ENCODE measurements around the gene GNG3.

DNA sequence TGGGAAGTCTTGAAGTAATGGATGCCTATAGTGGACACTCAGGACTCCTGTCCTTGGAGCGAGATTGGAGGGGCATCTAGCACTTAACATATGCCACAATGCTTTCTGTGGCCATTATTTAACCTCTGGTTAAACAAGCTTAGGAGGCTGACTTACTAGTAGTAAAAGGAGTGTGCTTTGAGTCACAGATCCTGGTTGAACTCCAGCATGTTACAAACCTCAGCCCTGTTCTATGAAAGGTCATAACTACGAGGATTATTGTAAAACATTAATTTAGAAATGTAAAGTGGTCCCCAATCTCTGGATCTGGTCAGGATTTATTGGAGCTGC lies 34.3 kb upstream of the GNG3 start:
- TF ChIP-seq ZNF274 (IDR thresholded peaks at IDR 0.05; ENCODE audit: low read depth, low read length) (no peak), EZH2phosphoT487 (IDR thresholded peaks at IDR 0.05; ENCODE audit: borderline replicate concordance) (no peak), FOSL1 (IDR thresholded peaks at IDR 0.05; ENCODE audit: low read depth) (no peak), SP1 (IDR thresholded peaks at IDR 0.05; ENCODE audit: low read depth) (no peak), EGR1 (IDR thresholded peaks at IDR 0.05; ENCODE audit: low read depth) (no peak), POLR2AphosphoS5 (IDR thresholded peaks at IDR 0.05; ENCODE audit: low read depth, low read length) (no peak), POLR2A (IDR thresholded peaks at IDR 0.05; ENCODE audit: borderline replicate concordance, extremely low read depth, insufficient read depth, insufficient read length) (no peak)
- TF ChIP-seq, protein P1, sequence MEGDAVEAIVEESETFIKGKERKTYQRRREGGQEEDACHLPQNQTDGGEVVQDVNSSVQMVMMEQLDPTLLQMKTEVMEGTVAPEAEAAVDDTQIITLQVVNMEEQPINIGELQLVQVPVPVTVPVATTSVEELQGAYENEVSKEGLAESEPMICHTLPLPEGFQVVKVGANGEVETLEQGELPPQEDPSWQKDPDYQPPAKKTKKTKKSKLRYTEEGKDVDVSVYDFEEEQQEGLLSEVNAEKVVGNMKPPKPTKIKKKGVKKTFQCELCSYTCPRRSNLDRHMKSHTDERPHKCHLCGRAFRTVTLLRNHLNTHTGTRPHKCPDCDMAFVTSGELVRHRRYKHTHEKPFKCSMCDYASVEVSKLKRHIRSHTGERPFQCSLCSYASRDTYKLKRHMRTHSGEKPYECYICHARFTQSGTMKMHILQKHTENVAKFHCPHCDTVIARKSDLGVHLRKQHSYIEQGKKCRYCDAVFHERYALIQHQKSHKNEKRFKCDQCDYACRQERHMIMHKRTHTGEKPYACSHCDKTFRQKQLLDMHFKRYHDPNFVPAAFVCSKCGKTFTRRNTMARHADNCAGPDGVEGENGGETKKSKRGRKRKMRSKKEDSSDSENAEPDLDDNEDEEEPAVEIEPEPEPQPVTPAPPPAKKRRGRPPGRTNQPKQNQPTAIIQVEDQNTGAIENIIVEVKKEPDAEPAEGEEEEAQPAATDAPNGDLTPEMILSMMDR (IDR thresholded peaks at IDR 0.05 in 2 of 3, conservative IDR thresholded peaks at IDR 0.05 in 1 of 3; ENCODE audit: borderline replicate concordance in 1 of 3, insufficient read depth in 1 of 3, low read depth in 2 of 3, low read length in 2 of 3): no peak
- TF ChIP-seq, protein P2, sequence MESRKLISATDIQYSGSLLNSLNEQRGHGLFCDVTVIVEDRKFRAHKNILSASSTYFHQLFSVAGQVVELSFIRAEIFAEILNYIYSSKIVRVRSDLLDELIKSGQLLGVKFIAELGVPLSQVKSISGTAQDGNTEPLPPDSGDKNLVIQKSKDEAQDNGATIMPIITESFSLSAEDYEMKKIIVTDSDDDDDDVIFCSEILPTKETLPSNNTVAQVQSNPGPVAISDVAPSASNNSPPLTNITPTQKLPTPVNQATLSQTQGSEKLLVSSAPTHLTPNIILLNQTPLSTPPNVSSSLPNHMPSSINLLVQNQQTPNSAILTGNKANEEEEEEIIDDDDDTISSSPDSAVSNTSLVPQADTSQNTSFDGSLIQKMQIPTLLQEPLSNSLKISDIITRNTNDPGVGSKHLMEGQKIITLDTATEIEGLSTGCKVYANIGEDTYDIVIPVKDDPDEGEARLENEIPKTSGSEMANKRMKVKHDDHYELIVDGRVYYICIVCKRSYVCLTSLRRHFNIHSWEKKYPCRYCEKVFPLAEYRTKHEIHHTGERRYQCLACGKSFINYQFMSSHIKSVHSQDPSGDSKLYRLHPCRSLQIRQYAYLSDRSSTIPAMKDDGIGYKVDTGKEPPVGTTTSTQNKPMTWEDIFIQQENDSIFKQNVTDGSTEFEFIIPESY (IDR thresholded peaks at IDR 0.05; ENCODE audit: extremely low read depth, insufficient replicate concordance, low read length): no peak

Measured in HCT116 (cell line).